Peyer's patch (tissue), 4 donors: ENCODE results near the gene CDH11.

Experiments used
- POLR2A ChIP-seq, 2 donors: fragments of 450-650 bp; IDR thresholded peaks; one replicate each; pipeline ENCODE4 v1.5.1; 2017; ENCODE audit warnings: antibody characterized with exemption in 2 of 2, mild to moderate bottlenecking in 2 of 2, moderate library complexity in 2 of 2
- TF ChIP-seq, protein P1 (sequence below), 6 experiments: fragments of 450-650 bp in 4 of 6; fragments of 200-600 bp in 2 of 6; sonication (generic) in 1 of 6; IDR thresholded peaks; one replicate each; pipeline ENCODE4 v1.5.1; 2017 to 2019; ENCODE audit warnings: antibody characterized with exemption in 6 of 6, mild to moderate bottlenecking in 3 of 6, moderate library complexity in 1 of 6

DNA sequence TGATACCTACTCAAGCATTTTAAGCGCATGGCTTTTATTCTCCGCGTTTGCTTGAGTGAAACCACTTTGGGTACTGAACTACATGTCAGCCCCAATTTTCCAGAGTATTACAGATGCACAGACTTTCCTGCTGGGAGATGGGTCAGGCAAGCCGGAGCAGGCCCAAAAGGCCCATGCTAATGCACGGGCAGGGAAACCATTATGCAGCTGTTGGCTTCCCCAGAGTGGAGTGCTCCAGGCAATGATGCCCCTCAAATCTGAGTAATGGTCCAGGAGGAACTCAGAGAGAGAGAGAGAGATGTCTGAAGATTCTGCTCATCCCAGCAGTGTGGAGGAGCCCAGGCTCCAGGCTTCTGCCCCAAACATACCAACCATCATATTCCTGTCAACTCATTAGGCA is 80.2 kb downstream of the CDH11 start:
- TF ChIP-seq, protein P1, sequence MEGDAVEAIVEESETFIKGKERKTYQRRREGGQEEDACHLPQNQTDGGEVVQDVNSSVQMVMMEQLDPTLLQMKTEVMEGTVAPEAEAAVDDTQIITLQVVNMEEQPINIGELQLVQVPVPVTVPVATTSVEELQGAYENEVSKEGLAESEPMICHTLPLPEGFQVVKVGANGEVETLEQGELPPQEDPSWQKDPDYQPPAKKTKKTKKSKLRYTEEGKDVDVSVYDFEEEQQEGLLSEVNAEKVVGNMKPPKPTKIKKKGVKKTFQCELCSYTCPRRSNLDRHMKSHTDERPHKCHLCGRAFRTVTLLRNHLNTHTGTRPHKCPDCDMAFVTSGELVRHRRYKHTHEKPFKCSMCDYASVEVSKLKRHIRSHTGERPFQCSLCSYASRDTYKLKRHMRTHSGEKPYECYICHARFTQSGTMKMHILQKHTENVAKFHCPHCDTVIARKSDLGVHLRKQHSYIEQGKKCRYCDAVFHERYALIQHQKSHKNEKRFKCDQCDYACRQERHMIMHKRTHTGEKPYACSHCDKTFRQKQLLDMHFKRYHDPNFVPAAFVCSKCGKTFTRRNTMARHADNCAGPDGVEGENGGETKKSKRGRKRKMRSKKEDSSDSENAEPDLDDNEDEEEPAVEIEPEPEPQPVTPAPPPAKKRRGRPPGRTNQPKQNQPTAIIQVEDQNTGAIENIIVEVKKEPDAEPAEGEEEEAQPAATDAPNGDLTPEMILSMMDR (IDR thresholded peaks at IDR 0.05) = no peak
- no peak for TF ChIP-seq POLR2A (IDR thresholded peaks at IDR 0.05)
